Raji (cell line): ENCODE results near the gene KDM2B.

Experiments used
- POLR2A ChIP-seq: IDR thresholded peaks from 2 replicates; pipeline ENCODE4 v1.6.1; 2011; ENCODE audit warnings: low read depth, low read length, control low read depth; ENCODE audit not compliant: insufficient read depth

KDM2B gene

GRCh38 chr12:121575952-121576625 lies 4.7 kb downstream of the KDM2B start:
- no peak for TF ChIP-seq POLR2A

- TF ChIP-seq POLR2A: no peak
These were observed 5.8 kb downstream of the KDM2B start for GRCh38 chr12:121575051-121575450.

- no peak for TF ChIP-seq POLR2A
These were observed 6.8 kb downstream of the KDM2B start for GRCh38 chr12:121574025-121574424.

- no peak for TF ChIP-seq POLR2A
These were observed 8.9 kb downstream of the KDM2B start for GRCh38 chr12:121571920-121572319.

GRCh38 chr12:121570467-121571283 lies 10.1 kb downstream of the KDM2B start:
- no peak for TF ChIP-seq POLR2A

DNA sequence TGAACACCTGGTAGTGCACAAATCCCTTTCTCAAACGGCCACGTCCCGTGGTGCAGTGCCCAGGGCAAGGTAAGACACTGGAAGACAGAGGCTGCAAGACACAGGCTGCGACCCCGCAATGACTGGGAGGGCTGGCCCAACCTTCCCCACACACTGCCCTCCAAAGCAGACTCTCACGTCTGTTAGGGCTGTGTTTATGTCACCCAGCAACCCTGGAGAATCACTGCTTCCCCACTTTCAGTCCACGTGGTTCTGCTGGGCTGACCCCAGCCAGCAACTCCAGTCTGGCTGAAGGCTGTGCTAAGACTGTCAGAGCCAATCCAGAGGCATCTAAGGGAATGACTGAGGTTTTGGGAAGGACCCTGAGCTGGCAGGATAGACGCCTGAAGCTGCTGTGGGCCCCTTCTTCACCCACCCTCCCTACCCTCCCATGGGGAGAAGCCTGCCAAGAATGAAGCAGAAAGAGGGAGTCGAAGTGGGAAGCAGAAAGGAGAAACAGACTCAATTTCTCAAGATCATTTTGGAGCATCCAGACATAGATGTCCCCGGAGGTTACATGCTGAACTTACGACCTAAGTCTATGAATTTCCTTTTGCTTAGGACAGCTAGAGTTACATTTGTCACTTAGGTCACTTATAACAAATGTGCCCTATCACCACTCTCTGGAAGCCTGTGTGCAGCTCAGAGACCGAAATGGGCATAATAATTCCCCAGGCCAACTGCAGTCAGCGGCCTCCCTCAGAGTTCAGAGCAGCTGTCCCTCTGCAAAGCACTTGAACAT lies 11.7 kb downstream of the KDM2B start:
- TF ChIP-seq POLR2A: no peak

DNA sequence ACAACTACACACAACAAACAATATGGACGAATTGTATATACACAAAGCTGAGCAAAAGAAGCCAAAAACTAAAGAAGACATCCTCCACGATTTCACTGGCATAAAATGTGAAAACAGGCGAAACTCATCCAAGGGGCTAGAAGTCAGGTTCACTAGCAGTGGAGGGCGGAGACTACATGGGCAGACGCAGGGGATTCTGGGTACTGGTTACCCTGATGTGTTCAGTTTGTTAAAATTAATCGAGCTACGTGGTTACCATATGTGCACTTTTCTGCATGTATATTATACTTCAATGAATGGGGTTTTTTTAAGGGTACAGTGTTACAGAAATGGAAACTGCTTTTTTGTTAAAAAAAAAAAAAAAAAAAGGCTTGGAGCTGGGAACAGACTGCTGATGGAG lies 12.3 kb downstream of the KDM2B start:
- TF ChIP-seq POLR2A: no peak

DNA sequence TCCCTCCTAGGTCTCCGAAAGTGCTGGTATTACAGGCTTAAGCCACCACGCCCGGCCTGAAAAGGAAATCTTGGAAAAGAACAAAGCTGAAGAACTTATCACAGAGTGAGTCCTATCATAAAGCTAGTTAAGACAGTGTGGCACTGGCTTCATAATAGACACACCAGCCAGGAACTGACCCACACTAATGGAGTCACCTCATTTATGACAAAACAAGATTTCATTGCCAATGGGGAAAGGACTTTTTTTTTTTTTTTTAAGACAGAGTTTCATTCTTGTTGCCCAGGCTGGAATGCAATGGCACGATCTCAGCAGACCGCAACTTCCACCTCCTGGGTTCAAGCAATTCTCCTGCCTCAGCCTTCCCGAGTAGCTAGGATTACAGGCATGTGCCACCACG lies 15.7 kb downstream of the KDM2B start:
- TF ChIP-seq POLR2A: no peak

DNA sequence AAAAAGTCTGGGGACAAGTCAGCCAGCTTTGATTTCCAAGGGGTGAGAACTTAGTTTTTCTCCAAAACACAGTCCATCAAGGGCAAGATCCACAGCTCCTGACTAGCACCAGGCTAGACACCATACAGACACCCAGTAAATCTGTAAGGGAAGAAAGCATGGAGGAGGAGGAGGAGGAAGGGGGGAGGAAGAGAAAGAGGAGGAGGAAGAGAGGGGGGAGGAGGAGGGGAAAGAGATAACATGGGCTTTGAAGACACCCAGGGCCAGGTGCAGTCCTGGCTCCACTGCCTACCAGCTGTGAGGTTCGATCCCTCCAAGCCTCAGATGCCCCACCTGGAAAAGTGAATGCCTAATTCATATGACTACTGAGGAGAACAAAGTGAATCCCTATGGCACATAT lies 18.3 kb downstream of the KDM2B start:
- no peak for TF ChIP-seq POLR2A

DNA sequence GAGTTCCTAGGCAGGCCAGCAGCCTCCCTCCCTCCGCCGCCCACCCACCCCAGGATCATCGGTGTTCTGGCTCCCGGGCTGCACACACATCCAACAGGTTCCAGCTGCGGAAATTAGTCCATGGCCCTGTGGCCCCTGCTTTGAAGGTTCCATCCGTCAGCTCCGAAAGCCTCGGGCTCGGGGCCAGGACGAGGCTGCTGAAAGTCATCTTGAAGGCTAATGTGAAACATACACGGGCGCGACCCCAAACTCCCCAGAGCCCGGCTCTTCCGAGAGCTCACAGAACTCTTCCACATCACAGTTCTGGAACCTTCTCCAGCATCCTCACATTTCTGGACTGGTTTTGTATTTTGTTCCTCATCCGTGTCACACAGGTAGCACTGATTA lies 19.8 kb downstream of the KDM2B start:
- TF ChIP-seq POLR2A: no peak

DNA sequence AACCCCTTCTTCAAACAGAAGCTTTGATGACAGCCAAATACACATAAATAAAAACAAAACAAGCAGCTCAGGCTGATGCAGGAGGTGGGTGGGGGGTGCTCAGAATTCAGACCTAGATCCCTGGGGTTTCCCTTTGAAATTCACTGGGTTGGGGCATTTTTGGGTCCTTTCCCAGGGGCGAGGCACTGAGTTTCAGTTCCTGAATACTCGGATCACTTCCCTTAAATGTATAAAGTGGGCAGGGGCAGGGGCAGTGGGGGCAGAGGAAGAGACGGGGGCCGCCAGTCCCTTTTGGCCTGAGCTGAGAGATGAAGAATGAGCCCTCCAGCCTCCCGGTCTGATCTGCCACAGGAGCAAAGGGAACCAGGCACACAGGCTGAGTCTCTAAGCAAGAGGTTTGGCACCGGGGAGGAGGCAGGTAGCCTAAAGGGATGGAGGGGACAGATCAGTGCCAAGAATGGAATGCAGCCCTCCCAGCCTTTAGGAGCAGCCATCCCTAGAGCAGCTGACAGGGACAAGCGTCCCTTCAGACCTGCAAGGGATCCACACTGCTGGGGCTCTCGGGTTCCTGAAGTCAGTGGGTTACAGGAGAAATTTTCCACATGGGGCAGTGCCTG lies 20.3 kb downstream of the KDM2B start:
- TF ChIP-seq POLR2A: no peak

GRCh38 chr12:121558956-121559355 lies 21.9 kb downstream of the KDM2B start:
- TF ChIP-seq POLR2A: no peak

DNA sequence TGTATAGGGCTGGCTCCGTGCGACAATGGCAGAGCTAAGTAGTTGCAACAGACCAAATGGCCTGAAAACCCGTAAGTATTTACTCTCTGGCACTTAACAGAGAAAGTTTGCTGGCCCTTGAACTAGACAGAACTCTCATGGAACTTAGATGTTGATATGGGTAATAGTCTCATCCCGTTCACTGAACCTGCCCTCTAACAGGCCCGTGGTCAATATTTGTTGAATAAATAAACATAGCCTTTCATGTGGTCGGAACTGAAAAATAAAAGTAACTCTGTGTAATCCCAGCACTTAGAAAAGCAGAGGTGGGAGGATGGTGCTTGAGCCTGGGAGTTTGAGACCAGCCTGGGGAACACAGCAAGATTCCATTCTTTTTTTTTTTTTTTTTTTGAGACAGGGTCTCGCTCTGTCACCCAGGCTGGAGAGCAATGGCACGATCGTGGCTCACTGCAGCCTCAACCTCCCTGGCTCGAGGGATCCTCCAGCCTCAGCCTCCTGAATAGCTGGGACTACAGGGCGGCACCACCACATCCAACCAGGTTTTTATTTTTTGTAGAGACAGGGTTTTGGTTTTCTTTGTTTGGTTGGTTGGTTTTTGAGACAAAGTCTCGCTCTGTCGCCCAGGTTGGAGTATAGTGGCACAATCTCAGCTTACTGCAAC lies 29.7 kb downstream of the KDM2B start:
- TF ChIP-seq POLR2A: no peak

- TF ChIP-seq POLR2A: no peak
These were observed 31.7 kb downstream of the KDM2B start for GRCh38 chr12:121549075-121549474.

- no peak for TF ChIP-seq POLR2A
These were observed 35.3 kb downstream of the KDM2B start for GRCh38 chr12:121545480-121545879.
